ENCODE measurements around the gene NOXA1.

The NOXA1 gene

DNA sequence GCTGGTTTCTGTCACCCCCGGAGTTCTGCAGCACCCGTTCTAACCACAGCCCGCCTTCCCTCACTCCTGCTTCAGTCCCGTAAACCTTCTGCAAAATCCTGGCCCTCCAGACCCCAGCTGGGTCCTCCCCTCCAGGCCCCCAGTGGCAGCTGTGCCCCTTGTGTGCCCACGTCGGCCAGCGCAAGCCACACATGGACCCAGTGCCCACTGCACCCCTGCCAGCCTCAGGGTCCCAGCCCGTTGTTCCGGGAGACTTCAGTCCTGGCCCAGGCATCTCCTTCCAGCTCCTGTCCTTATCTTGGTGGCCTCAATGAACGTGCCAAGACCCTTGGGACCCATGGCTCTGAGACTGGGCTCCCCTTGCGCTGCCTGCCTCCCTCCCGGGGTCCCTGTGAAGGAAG lies 43.4 kb upstream of the NOXA1 start:
- TF ChIP-seq, protein P1, sequence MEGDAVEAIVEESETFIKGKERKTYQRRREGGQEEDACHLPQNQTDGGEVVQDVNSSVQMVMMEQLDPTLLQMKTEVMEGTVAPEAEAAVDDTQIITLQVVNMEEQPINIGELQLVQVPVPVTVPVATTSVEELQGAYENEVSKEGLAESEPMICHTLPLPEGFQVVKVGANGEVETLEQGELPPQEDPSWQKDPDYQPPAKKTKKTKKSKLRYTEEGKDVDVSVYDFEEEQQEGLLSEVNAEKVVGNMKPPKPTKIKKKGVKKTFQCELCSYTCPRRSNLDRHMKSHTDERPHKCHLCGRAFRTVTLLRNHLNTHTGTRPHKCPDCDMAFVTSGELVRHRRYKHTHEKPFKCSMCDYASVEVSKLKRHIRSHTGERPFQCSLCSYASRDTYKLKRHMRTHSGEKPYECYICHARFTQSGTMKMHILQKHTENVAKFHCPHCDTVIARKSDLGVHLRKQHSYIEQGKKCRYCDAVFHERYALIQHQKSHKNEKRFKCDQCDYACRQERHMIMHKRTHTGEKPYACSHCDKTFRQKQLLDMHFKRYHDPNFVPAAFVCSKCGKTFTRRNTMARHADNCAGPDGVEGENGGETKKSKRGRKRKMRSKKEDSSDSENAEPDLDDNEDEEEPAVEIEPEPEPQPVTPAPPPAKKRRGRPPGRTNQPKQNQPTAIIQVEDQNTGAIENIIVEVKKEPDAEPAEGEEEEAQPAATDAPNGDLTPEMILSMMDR (IDR thresholded peaks at IDR 0.05; ENCODE audit: extremely low read depth, insufficient read depth, missing control alignments), result no peak
- no peak for DNase-seq (ENCODE audit: low spot score)
- in situ Hi-C loops (cut with MboI; ENCODE audit: low pct_unique_long_range_greater_than_20kb, low sequenced_read_pairs, unreplicated experiment), result no loop called here

- in situ Hi-C loops (cut with MboI; ENCODE audit: low pct_unique_long_range_greater_than_20kb, low sequenced_read_pairs, unreplicated experiment), result no loop called here
- TF ChIP-seq, protein P1 (IDR thresholded peaks at IDR 0.05; ENCODE audit: extremely low read depth, insufficient read depth, missing control alignments), result no peak
- no peak for DNase-seq (ENCODE audit: low spot score)
Measured at GRCh38 chr9:137380171-137380570, 43.0 kb upstream of the NOXA1 start.

DNA sequence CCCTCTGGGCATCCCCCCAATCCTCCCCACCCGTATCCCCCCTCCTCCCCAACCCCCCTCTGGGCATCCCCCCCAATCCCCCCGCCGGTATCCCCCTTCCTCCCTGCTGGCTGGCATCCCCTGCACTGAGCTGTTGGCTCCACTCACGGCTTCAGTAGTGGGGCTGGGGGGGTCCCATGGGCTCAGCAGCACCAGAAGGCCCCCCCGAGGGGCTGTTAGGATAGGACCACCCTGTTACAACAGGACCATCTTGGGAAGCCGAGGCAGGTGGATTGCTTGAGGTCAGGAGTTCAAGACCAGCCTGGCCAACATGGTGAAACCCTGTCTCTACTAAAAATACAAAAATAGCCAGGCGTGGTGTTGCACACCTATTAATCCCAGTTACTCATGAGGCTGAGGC lies 42.6 kb upstream of the NOXA1 start:
- TF ChIP-seq, protein P1 (IDR thresholded peaks at IDR 0.05; ENCODE audit: extremely low read depth, insufficient read depth, missing control alignments), result no peak
- no peak for DNase-seq (ENCODE audit: low spot score)
- in situ Hi-C loops (cut with MboI; ENCODE audit: low pct_unique_long_range_greater_than_20kb, low sequenced_read_pairs, unreplicated experiment), result no loop called here

DNA sequence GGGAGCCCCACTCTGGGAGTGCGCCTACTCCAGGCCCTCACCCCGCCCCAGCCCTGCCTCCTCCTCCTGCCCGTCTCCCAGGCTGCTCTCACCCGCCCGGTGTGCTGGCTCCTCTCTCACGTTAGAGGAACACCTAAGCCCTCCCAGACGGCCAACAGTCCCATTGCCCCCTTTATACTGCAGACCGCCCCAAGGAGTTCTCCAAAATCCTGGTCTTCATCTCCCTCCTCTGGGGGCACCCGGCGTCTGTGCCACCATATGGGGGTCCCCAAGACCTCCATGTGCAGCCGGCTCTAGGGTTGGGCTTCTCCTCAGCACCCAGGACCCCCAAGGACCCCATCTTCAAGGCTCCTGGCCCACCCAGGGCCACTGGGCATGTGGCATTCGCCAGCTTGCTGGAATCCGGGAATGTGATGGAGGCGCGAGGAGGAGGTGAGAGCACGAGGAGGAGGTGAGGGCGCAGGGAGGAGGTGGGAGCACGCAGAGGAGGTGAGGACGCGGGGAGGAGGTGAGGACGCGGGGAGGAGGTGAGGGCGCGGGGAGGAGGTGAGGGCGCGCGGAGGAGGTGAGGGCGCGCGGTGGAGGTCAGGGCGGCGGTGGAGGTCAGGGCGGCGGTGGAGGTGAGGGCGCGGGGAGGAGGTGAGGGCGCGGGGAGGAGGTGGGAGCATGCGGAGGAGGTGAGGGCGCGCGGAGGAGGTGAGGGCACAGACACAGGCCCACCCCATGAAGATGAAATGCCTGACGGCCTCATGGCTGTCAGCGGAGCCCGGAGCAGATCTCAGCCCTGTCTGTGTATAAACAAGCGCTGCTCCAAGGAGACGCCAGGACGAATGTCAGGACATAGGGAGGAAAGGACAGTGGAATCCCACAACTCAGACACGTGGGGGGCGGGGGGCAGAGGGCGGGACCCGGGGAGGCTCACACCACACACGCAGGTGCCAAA lies 41.4 kb upstream of the NOXA1 start:
- TF ChIP-seq, protein P1 (IDR thresholded peaks at IDR 0.05; ENCODE audit: extremely low read depth, insufficient read depth, missing control alignments), result no peak
- in situ Hi-C loops (cut with MboI; ENCODE audit: low pct_unique_long_range_greater_than_20kb, low sequenced_read_pairs, unreplicated experiment), result no loop called here
- no peak for DNase-seq (ENCODE audit: low spot score)

- in situ Hi-C loops (cut with MboI; ENCODE audit: low pct_unique_long_range_greater_than_20kb, low sequenced_read_pairs, unreplicated experiment), result no loop called here
- no peak for DNase-seq (ENCODE audit: low spot score)
- TF ChIP-seq, protein P1 (IDR thresholded peaks at IDR 0.05; ENCODE audit: extremely low read depth, insufficient read depth, missing control alignments), result no peak
Measured at GRCh38 chr9:137382444-137383080, 40.6 kb upstream of the NOXA1 start.

GRCh38 chr9:137383081-137383783 lies 40.0 kb upstream of the NOXA1 start:
- in situ Hi-C loops (cut with MboI; ENCODE audit: low pct_unique_long_range_greater_than_20kb, low sequenced_read_pairs, unreplicated experiment), result no loop called here
- TF ChIP-seq, protein P1 (IDR thresholded peaks at IDR 0.05; ENCODE audit: extremely low read depth, insufficient read depth, missing control alignments), result no peak
- DNase-seq (ENCODE audit: low spot score), result no peak

Data from GM13977 (cell line).